Measurements from ENCODE around the gene TRPV4.

DNA sequence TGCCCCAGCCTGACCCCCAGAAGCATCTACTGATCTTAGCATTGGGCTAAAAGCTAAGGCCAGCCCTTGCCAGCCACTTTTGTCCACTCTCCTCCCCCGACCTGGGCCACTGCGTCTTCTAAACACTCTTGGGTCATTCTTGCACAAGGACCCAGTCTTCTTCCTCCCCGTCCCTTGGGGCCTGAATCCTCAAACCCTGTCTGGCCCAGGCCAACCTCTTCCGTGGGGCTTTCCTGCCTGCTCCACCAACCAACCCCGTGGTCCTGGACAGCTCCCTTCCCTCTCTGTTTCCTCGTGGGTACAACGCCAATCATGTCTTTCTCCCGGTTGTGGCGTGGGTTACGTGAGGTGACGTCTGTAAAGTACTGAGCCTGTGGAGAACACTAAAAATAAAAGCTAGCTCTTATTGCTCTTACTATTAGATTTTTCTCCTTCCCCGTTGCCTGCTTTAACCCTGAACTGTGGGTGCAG lies 98.1 kb downstream of the TRPV4 start:
- TF ChIP-seq, protein P1, sequence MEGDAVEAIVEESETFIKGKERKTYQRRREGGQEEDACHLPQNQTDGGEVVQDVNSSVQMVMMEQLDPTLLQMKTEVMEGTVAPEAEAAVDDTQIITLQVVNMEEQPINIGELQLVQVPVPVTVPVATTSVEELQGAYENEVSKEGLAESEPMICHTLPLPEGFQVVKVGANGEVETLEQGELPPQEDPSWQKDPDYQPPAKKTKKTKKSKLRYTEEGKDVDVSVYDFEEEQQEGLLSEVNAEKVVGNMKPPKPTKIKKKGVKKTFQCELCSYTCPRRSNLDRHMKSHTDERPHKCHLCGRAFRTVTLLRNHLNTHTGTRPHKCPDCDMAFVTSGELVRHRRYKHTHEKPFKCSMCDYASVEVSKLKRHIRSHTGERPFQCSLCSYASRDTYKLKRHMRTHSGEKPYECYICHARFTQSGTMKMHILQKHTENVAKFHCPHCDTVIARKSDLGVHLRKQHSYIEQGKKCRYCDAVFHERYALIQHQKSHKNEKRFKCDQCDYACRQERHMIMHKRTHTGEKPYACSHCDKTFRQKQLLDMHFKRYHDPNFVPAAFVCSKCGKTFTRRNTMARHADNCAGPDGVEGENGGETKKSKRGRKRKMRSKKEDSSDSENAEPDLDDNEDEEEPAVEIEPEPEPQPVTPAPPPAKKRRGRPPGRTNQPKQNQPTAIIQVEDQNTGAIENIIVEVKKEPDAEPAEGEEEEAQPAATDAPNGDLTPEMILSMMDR (IDR thresholded peaks at IDR 0.05; ENCODE audit: poor library complexity), result no peak
- TF ChIP-seq EZH2 (IDR thresholded peaks at IDR 0.05; ENCODE audit: borderline replicate concordance) (no peak), EZH2phosphoT487 (IDR thresholded peaks at IDR 0.05; ENCODE audit: low read depth, severe bottlenecking, unreplicated experiment) (no peak)

All from hepatocyte (in vitro differentiated cells).